ENCODE measurements around the gene WDR70.

DNA sequence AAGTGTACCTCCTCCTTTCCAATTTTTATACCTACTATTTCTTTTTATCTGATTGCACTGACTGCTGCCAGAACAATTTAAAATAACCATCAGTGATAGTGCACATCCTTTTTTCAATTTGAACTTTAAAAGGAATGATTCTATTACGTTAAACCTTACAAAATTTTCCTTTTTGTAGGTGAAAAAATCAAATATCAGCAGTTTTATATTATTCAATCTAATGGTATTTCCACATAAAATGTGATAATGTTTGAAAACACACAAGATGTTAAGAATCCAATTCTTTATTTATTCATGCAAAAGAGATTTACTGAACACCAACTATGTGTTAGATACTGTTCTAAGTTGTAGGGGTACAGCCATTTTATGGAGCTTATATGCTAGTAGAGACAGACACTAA, 355.0 kb downstream of the WDR70 start:
- TF ChIP-seq, protein P1, sequence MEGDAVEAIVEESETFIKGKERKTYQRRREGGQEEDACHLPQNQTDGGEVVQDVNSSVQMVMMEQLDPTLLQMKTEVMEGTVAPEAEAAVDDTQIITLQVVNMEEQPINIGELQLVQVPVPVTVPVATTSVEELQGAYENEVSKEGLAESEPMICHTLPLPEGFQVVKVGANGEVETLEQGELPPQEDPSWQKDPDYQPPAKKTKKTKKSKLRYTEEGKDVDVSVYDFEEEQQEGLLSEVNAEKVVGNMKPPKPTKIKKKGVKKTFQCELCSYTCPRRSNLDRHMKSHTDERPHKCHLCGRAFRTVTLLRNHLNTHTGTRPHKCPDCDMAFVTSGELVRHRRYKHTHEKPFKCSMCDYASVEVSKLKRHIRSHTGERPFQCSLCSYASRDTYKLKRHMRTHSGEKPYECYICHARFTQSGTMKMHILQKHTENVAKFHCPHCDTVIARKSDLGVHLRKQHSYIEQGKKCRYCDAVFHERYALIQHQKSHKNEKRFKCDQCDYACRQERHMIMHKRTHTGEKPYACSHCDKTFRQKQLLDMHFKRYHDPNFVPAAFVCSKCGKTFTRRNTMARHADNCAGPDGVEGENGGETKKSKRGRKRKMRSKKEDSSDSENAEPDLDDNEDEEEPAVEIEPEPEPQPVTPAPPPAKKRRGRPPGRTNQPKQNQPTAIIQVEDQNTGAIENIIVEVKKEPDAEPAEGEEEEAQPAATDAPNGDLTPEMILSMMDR (IDR thresholded peaks at IDR 0.05), result no peak
- TF ChIP-seq EP300 (IDR thresholded peaks at IDR 0.05), result no peak

All from ovary (tissue), 3 donors.